A673 (cell line): Measurements from ENCODE around the gene RNF141.

ENCODE experiments used
- EZH2 ChIP-seq: fragments of 200-600 bp; sonication (generic); IDR thresholded peaks from 2 replicates; pipeline ENCODE4 v1.6.1; 2017; ENCODE audit warnings: borderline replicate concordance, low read depth, mild to moderate bottlenecking, mixed read lengths, antibody characterized with exemption, low read length; ENCODE audit not compliant: poor library complexity, severe bottlenecking
- TF ChIP-seq, protein P1 (sequence below): fragments of 300-800, 200-600 bp; sonication (generic); conservative IDR thresholded peaks from 2 replicates; pipeline ENCODE4 v1.5.1; 2017; ENCODE audit warnings: low read depth, mild to moderate bottlenecking, antibody characterized with exemption, low read length, moderate library complexity, mixed read lengths

DNA sequence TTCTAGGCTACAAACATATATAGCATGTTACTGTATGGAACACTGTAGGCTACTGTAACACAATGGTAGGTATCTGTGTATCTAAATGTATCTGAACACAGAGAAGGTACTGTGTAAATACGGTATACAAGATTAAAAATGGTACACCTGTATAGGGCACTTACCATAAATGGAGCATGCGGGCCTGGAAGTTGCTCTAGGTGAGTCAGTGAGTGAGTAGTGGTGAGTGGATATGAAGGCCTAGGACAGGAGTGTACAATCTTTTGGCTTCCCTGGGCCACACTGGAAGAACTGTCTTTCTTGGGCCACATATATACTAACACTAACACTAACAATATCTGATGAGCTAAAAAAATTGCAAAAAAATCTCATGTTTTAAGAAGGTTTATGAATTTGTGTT is 21.4 kb downstream of the RNF141 start:
- TF ChIP-seq, protein P1, sequence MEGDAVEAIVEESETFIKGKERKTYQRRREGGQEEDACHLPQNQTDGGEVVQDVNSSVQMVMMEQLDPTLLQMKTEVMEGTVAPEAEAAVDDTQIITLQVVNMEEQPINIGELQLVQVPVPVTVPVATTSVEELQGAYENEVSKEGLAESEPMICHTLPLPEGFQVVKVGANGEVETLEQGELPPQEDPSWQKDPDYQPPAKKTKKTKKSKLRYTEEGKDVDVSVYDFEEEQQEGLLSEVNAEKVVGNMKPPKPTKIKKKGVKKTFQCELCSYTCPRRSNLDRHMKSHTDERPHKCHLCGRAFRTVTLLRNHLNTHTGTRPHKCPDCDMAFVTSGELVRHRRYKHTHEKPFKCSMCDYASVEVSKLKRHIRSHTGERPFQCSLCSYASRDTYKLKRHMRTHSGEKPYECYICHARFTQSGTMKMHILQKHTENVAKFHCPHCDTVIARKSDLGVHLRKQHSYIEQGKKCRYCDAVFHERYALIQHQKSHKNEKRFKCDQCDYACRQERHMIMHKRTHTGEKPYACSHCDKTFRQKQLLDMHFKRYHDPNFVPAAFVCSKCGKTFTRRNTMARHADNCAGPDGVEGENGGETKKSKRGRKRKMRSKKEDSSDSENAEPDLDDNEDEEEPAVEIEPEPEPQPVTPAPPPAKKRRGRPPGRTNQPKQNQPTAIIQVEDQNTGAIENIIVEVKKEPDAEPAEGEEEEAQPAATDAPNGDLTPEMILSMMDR: no peak
- TF ChIP-seq EZH2: no peak
